Adrenal gland (tissue), 5 donors: ENCODE results near the gene SAXO2.
"Not testable (repeated sequence)": the region's sequence is repeated elsewhere in the genome, so short reads cannot be mapped to it uniquely, and the experiment has no call there.

ENCODE experiments used
- CTCF ChIP-seq, 6 experiments: fragments of 450-650 bp in 4 of 6; fragments of 200-600 bp in 2 of 6; sonication (generic) in 1 of 6; IDR thresholded peaks; 1 replicate in 5 of 6; 2 replicates in 1 of 6; pipeline versions ENCODE4 v1.5.1 to v1.8.0; 2016 to 2021; ENCODE audit warnings: antibody characterized with exemption in 6 of 6, mild to moderate bottlenecking in 2 of 6, moderate library complexity in 1 of 6
- POLR2A ChIP-seq, 2 donors: fragments of 450-650 bp; IDR thresholded peaks; one replicate each; pipeline ENCODE4 v1.6.1; 2017; ENCODE audit warnings: antibody characterized with exemption in 2 of 2, mild to moderate bottlenecking in 2 of 2, moderate library complexity in 1 of 2
- donor health status: DM: no; HTN: no; CAD: no.

DNA sequence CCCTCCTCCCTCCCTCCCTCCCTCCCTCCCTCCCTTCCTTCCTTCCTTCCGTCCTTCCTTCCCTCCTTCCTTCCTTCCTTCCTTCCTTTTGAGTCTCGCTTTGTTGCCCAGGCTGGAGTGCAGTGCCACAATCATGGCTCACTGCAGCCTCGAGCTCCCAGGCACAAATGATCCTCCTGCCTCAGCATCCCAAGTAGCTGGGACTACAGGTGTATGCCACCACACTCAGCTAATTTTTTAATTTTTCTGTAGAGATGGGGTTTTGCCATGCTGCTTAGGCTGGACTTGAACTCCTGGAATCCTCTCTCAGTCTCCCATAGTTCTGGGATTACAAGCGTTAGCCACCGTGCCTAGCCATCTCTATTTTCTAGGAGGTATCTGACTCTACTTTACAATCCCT lies 48.7 kb downstream of the SAXO2 start:
- not testable (repeated sequence) for TF ChIP-seq CTCF, POLR2A (IDR thresholded peaks at IDR 0.05)
